VCaP (cell line): Measurements from ENCODE around the gene GFRA4.
A peak's percentile ranks its signal among the peaks of the same experiment; 100 is the strongest.

Source experiments
- H3K27ac ChIP-seq: fragments of 450-650 bp; 2 replicates; pipeline ENCODE4 v1.5.1; 2017
- TF ChIP-seq, protein P1 (sequence below): fragments of 450-650 bp; conservative IDR thresholded peaks from 2 replicates; pipeline ENCODE4 v1.5.1; 2017; ENCODE audit warnings: mild to moderate bottlenecking, moderate library complexity

Gene GFRA4

DNA sequence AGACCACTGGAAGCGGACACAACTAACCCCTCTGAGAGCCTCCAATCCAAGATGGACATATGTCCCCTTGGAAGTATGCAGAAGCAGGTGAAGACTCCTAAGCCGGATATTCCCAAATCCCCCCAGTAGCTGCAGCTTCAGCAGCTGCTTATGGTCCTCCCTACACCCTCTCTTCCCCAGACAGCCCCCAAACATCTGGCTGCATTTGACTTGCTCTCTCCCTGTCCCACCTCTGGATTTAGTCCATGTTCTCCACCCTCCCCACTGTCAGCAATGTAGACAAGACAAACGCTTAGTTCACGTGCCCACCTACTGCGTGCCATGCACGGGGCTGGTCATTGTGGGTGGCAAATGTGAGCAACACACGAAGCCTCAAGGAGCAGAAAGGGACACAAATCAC is 23.2 kb upstream of the GFRA4 start:
- no peak overlapping the region for H3K27ac ChIP-seq
- TF ChIP-seq, protein P1, sequence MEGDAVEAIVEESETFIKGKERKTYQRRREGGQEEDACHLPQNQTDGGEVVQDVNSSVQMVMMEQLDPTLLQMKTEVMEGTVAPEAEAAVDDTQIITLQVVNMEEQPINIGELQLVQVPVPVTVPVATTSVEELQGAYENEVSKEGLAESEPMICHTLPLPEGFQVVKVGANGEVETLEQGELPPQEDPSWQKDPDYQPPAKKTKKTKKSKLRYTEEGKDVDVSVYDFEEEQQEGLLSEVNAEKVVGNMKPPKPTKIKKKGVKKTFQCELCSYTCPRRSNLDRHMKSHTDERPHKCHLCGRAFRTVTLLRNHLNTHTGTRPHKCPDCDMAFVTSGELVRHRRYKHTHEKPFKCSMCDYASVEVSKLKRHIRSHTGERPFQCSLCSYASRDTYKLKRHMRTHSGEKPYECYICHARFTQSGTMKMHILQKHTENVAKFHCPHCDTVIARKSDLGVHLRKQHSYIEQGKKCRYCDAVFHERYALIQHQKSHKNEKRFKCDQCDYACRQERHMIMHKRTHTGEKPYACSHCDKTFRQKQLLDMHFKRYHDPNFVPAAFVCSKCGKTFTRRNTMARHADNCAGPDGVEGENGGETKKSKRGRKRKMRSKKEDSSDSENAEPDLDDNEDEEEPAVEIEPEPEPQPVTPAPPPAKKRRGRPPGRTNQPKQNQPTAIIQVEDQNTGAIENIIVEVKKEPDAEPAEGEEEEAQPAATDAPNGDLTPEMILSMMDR, result no peak

DNA sequence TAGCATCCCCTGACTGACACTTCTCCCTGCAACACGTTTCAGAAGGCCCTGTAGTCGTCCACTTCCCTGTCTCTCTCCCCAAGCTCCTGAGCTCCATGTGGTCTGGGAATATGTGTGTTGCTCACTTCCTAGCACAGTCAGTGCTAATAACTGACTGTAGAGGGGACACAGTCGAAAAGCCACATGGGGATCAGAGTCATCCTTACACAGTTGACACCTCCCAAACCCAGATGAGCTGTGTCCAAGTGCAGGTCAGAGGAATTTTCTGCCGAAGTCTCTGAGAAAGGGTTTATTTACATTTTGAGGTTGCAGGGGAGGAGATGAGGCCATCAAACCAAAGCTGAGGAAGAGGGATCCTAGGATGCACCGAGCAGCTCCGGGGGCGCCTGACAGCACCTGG is 22.1 kb upstream of the GFRA4 start:
- TF ChIP-seq, protein P1, result no peak
- no peak overlapping the region for H3K27ac ChIP-seq

DNA sequence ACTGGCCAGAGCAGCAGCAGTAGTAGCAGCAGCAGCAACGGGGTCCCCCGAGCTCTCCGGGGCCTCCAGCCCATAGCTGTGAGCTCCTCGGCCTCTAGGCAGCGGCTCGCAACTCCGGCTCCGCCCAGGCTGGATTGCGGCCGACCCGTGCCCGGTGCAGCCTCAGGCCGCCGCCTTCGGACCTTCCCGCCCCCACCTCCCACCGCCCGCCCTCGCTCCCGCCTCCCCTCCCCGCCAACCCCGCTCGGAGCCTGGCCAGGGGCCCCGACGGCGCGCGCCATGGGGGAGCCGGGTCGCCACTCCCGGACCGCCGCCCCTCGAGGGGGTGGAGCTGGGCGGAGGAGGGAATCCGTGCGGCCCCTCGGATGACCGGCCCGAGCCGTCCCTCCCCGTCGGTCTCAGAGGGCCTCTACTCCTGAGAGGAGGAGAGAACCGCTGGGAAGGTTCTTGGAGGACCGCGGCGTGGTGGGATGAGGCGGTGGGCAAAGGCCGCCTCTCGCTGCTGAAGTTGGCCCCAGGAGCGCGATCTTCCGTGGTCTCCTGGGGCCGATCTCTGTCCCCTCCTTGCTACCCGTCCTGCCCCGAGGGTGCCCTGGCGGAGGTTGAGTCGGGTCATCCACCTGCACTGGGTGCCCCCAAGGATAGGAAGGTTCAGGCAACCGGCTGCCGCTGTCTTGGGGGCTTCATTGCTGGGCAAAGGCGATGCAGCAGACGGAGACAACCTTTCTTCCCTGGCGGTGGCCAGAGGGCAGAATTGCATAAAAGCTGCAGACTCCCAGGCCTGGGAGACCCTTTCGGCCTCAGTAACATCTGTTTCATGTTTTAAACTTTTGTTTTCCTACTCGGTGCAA is 19.0 kb upstream of the GFRA4 start, which contains the start of gene ADAM33:
Gene ADAM33 (minus strand): TSS at position 80 of the 851 bp plus-strand sequence. CDS start 6 bp downstream, at position 74.
- peak within 1 kb of the TSS; percentile 24; the same call in 1 of the 2 replicates for H3K27ac ChIP-seq
- TF ChIP-seq, protein P1, result no peak

GRCh38 chr20:3681352-3681930 is 18.2 kb upstream of the GFRA4 start:
- TF ChIP-seq, protein P1, result no peak
- H3K27ac ChIP-seq, result peak overlapping the region; percentile 24; the same call in 1 of the 2 replicates

- H3K27ac ChIP-seq, result no peak overlapping the region
- TF ChIP-seq, protein P1, result no peak
Observed at GRCh38 chr20:3680701-3681351, 17.6 kb upstream of the GFRA4 start.

GRCh38 chr20:3679749-3680700 is 16.8 kb upstream of the GFRA4 start:
- H3K27ac ChIP-seq, result no peak overlapping the region

More at GRCh38 chr20:3679749-3680700, 16.8 kb upstream of the GFRA4 start:
- TF ChIP-seq, protein P1, result no peak
